ENCODE data around the gene NR6A1. TPM values are rescaled to one million over a fixed set of nuclear protein-coding genes. Genes with fewer than 3 reads are reported as not detected.

NR6A1 gene
- total RNA-seq, 1 experiment from 2014 or later: 99.3 TPM

- H2AFZ ChIP-seq (ENCODE audit: low read length): no peak overlapping the region
- no peak overlapping the region for H3K56ac ChIP-seq (ENCODE audit: insufficient read length, low read depth, low read length)
- no peak overlapping the region for H3K14ac ChIP-seq (ENCODE audit: insufficient read depth, low read length)
- no peak overlapping the region for H3K9ac ChIP-seq (ENCODE audit: extremely low read depth, insufficient read length, low read length)
- H3K23me2 ChIP-seq (ENCODE audit: insufficient read length, low read depth, low read length, poor library complexity, severe bottlenecking): no peaks in the 10 kb centered on the region
- Mint-ChIP-seq H3K36me3 (ENCODE audit: insufficient read depth in 1 of 3, low read depth in 3 of 3) (no peaks in the 10 kb centered on the region), H3K4me3 (no peak overlapping the region), H3K9me3 (no peaks in the 10 kb centered on the region), H3K4me1 (peaks cover 0 to 24% of the 10 kb centered on the region in 2 experiments; a peak in 2 of 4 replicates), H3K27me3 (ENCODE audit: low read depth) (peaks cover 31% of the 10 kb centered on the region), H3K27ac (no peak overlapping the region)
- H2BK20ac ChIP-seq (ENCODE audit: low read depth, low read length, poor library complexity, severe bottlenecking): no peak overlapping the region
- H4K8ac ChIP-seq (replicated peaks; ENCODE audit: insufficient read length, low read depth, low read length): no peak overlapping the region
- no peaks in the 10 kb centered on the region for H3K79me1 ChIP-seq (ENCODE audit: insufficient read depth, low read depth, low read length, poor library complexity, severe bottlenecking)
- no peak for DNase-seq
- no peak overlapping the region for H3K18ac ChIP-seq (ENCODE audit: insufficient read length, low read depth, low read length)
- no peak overlapping the region for H2BK120ac ChIP-seq (ENCODE audit: low read depth, low read length, poor library complexity, severe bottlenecking)
- H2BK15ac ChIP-seq (ENCODE audit: low read depth, low read length): no peak overlapping the region
- no peaks in the 10 kb centered on the region for H3K79me2 ChIP-seq (ENCODE audit: insufficient read depth, low read length)
- no peaks in the 10 kb centered on the region for H4K20me1 ChIP-seq (ENCODE audit: control insufficient read depth, insufficient read depth, insufficient read length)
- H3K4me1 ChIP-seq (ENCODE audit: insufficient read depth, low read length): no peaks in the 10 kb centered on the region
- no peak overlapping the region for H3K23ac ChIP-seq (ENCODE audit: insufficient read length, low read depth, low read length)
- no peak overlapping the region for H4K5ac ChIP-seq (ENCODE audit: insufficient read length, low read depth, low read length)
- H2AK5ac ChIP-seq (ENCODE audit: insufficient read length, low read length): no peak overlapping the region
- no peaks in the 10 kb centered on the region for H3K9me3 ChIP-seq (ENCODE audit: control insufficient read depth, low read depth, low read length)
- no peak overlapping the region for H3K4ac ChIP-seq (ENCODE audit: low read depth, low read length)
- no peaks in the 10 kb centered on the region for H3K27me3 ChIP-seq (ENCODE audit: insufficient read depth, low read length)
- TF ChIP-seq CTCF (conservative IDR thresholded peaks at IDR 0.05): no peak
- no peak overlapping the region for H3K27ac ChIP-seq (ENCODE audit: insufficient read length, low read depth, low read length)
- no peak overlapping the region for H4K91ac ChIP-seq (ENCODE audit: insufficient read length, low read depth, low read length)
- no peak overlapping the region for H3K4me2 ChIP-seq (ENCODE audit: insufficient read depth, insufficient read length, low read length)
- no peak overlapping the region for H2BK12ac ChIP-seq (ENCODE audit: insufficient read length, low read depth, low read length)
- no CpG with 5 or more reads among the region's 15 CpGs for WGBS (ENCODE audit: extremely low coverage, insufficient read length, low lambda C conversion rate)
- H2BK5ac ChIP-seq (ENCODE audit: insufficient read length, low read length): no peak overlapping the region
- H3T11ph ChIP-seq (ENCODE audit: low read length): no peak overlapping the region
These were observed 274.6 kb downstream of the NR6A1 start for GRCh38 chr9:124496463-124496862.

Data from H9 (cell line).